Measurements from ENCODE around the gene MORC2. TPM values are rescaled to one million over a fixed set of nuclear protein-coding genes. Genes with fewer than 3 reads are reported as not detected.

MORC2 gene
- total and polyA plus RNA-seq, 2 of the 13 experiments (the other 11 are each of a cell fraction or from before 2014, with no cell fraction given), result 11.9 to 18.3 TPM

GRCh38 chr22:30969532-30970355 lies 1.2 kb upstream of the MORC2 start (continued):
- TF ChIP-seq NFAT5 (CRISPR knock-in tag; IDR thresholded peaks at IDR 0.05) (no peak), ZNF20 (CRISPR knock-in tag; IDR thresholded peaks at IDR 0.05) (0 out of 2 replicates have a peak, but pooled peaks have one; percentile 1), ZNF264 (CRISPR knock-in tag; IDR thresholded peaks at IDR 0.05) (no peak), SNAPC5 (CRISPR knock-in tag; IDR thresholded peaks at IDR 0.05; ENCODE audit: borderline replicate concordance) (no peak), SP4 (CRISPR knock-in tag; IDR thresholded peaks at IDR 0.05) (0 out of 2 replicates have a peak, but pooled peaks have one; percentile 35), MED13 (CRISPR knock-in tag; IDR thresholded peaks at IDR 0.05) (no peak), TGIF2 (CRISPR knock-in tag; IDR thresholded peaks at IDR 0.05) (no peak), AKAP8 (CRISPR knock-in tag; IDR thresholded peaks at IDR 0.05) (0 out of 2 replicates have a peak, but pooled peaks have one; percentile 31), ZMAT5 (CRISPR knock-in tag; IDR thresholded peaks at IDR 0.05; ENCODE audit: borderline replicate concordance, low read depth) (no peak), TFE3 (CRISPR knock-in tag; IDR thresholded peaks at IDR 0.05) (no peak), PLRG1 (conservative IDR thresholded peaks at IDR 0.05) (no peak), SETDB1 (CRISPR knock-in tag; IDR thresholded peaks at IDR 0.05; ENCODE audit: borderline replicate concordance) (no peak), GFI1 (CRISPR knock-in tag; IDR thresholded peaks at IDR 0.05; ENCODE audit: borderline replicate concordance) (no peak), HCFC1 (IDR thresholded peaks at IDR 0.05; ENCODE audit: low read depth, low read length) (no peak), ATF7-NPFF (CRISPR knock-in tag; IDR thresholded peaks at IDR 0.05; ENCODE audit: low read depth) (no peak), ZFP90 (CRISPR knock-in tag; IDR thresholded peaks at IDR 0.05; ENCODE audit: borderline replicate concordance) (no peak; the same call in 1 of the 2 replicates), TOPORS (CRISPR knock-in tag; IDR thresholded peaks at IDR 0.05) (no peak), DPF2 (CRISPR knock-in tag; IDR thresholded peaks at IDR 0.05; ENCODE audit: borderline replicate concordance, low read depth) (no peak), BATF2 (CRISPR knock-in tag; IDR thresholded peaks at IDR 0.05) (no peak), PAWR (CRISPR knock-in tag; IDR thresholded peaks at IDR 0.05; ENCODE audit: borderline replicate concordance) (no peak), ZFAT (CRISPR knock-in tag; conservative IDR thresholded peaks at IDR 0.05) (no peak), RARG (CRISPR knock-in tag; IDR thresholded peaks at IDR 0.05; ENCODE audit: low read depth) (no peak), KLF12 (CRISPR knock-in tag; IDR thresholded peaks at IDR 0.05; ENCODE audit: borderline replicate concordance) (no peak)

Data from HepG2 (cell line).